HG02571 (cell line): ENCODE data around the gene ACBD4.

Experiments used
- ATAC-seq: cut with Tn5 transposase; IDR thresholded peaks from one replicate; pipeline ENCODE4 v1.9.1; 2021; ENCODE audit warnings: mild to moderate bottlenecking, moderate library complexity; ENCODE audit not compliant: unreplicated experiment

Gene ACBD4

GRCh38 chr17:45104029-45104428 is 31.5 kb upstream of the ACBD4 start:
- no peak for ATAC-seq

- ATAC-seq, result no peak
These were observed 31.0 kb upstream of the ACBD4 start for GRCh38 chr17:45104497-45104896.

GRCh38 chr17:45104907-45105624 is 30.4 kb upstream of the ACBD4 start:
- ATAC-seq, result no peak

GRCh38 chr17:45106096-45106495 is 29.4 kb upstream of the ACBD4 start:
- ATAC-seq, result no peak

GRCh38 chr17:45106582-45106981 is 28.9 kb upstream of the ACBD4 start:
- no peak for ATAC-seq

- no peak for ATAC-seq
These were observed 28.0 kb upstream of the ACBD4 start for GRCh38 chr17:45107293-45108010.

- no peak for ATAC-seq
These were observed 27.4 kb upstream of the ACBD4 start for GRCh38 chr17:45108051-45108450.

- ATAC-seq, result no peak
These were observed 26.6 kb upstream of the ACBD4 start for GRCh38 chr17:45108595-45109521.

- no peak for ATAC-seq
These were observed 24.5 kb upstream of the ACBD4 start for GRCh38 chr17:45110676-45111611.

GRCh38 chr17:45111850-45112249 is 23.6 kb upstream of the ACBD4 start:
- no peak for ATAC-seq

GRCh38 chr17:45112559-45113423 is 22.7 kb upstream of the ACBD4 start:
- ATAC-seq, result no peak

- no peak for ATAC-seq
These were observed 22.1 kb upstream of the ACBD4 start for GRCh38 chr17:45113424-45113754.

GRCh38 chr17:45114117-45114932 is 21.2 kb upstream of the ACBD4 start:
- no peak for ATAC-seq

- ATAC-seq, result no peak
These were observed 20.4 kb upstream of the ACBD4 start for GRCh38 chr17:45115015-45115625.

- ATAC-seq, result no peak
These were observed 19.6 kb upstream of the ACBD4 start for GRCh38 chr17:45115871-45116270.

GRCh38 chr17:45116434-45117016 is 19.0 kb upstream of the ACBD4 start:
- ATAC-seq, result no peak

GRCh38 chr17:45117334-45117733 is 18.2 kb upstream of the ACBD4 start:
- ATAC-seq, result no peak
